K562 (cell line): ENCODE measurements around the gene CAV1. TPM values are rescaled to one million over a fixed set of nuclear protein-coding genes. Genes with fewer than 3 reads are reported as not detected.
A peak's percentile ranks its signal among the peaks of the same experiment; 100 is the strongest.

Experiments used
- FOXK2 ChIP-seq, 2 experiments: fragments of 450-650 bp; IDR thresholded peaks in 1 of 2; conservative IDR thresholded peaks in 1 of 2; 2 replicates each; pipeline ENCODE4 v1.6.1; 2016; ENCODE audit warnings: low read depth in 2 of 2, mild to moderate bottlenecking in 1 of 2
- GABPA ChIP-seq: fragments of 200-800 bp; sonication (Bioruptor generic); conservative IDR thresholded peaks from 2 replicates; pipeline ENCODE4 v1.6.1; 2016; ENCODE audit warnings: low read depth, missing genetic modification characterization, missing compliant biosample characterization
- IRF2 ChIP-seq: sonication (generic); formaldehyde crosslinking; IDR thresholded peaks from 2 replicates; pipeline ENCODE4 v1.8.1; 2022; ENCODE audit warnings: mild to moderate bottlenecking, missing genetic modification reagents
- MBD2 ChIP-seq: sonication (generic); IDR thresholded peaks from 2 replicates; pipeline ENCODE4 v1.6.1; 2016; ENCODE audit warnings: low read depth, borderline replicate concordance
- NR2C1 ChIP-seq, 2 experiments: fragments of 450-650 bp; IDR thresholded peaks; 2 replicates each; pipeline ENCODE4 v1.6.1; 2017; ENCODE audit warnings: mild to moderate bottlenecking in 2 of 2, antibody characterized with exemption in 1 of 2, inconsistent platforms in 1 of 2, missing compliant biosample characterization in 1 of 2, missing genetic modification characterization in 1 of 2
- NUFIP1 ChIP-seq: fragments of 450-650 bp; IDR thresholded peaks from 2 replicates; pipeline ENCODE4 v1.6.1; 2018; ENCODE audit not compliant: partially characterized antibody
- RFX7 ChIP-seq: fragments of 250-450 bp; sonication (Bioruptor Pico); IDR thresholded peaks from 2 replicates; pipeline ENCODE4 v1.5.1; 2021; ENCODE audit warnings: mild to moderate bottlenecking
- RNF2 ChIP-seq: sonication (generic); IDR thresholded peaks from 2 replicates; pipeline ENCODE4 v1.6.1; 2016
- SRF ChIP-seq, 2 experiments: fragments of 250-450, 450-650 bp in 1 of 2; sonication (Bioruptor Pico) in 1 of 2; sonication (generic) in 1 of 2; formaldehyde crosslinking; IDR thresholded peaks; 2 replicates each; pipeline versions ENCODE4 v1.5.0 to v1.5.1; 2020 to 2022; ENCODE audit warnings: mild to moderate bottlenecking in 1 of 2, missing genetic modification reagents in 1 of 2
- TEAD1 ChIP-seq, 2 experiments: fragments of 450-650 bp in 1 of 2; sonication (generic) in 1 of 2; formaldehyde crosslinking; IDR thresholded peaks; 2 replicates each; pipeline versions ENCODE4 v1.4.0 to v1.8.0; 2020 to 2022; ENCODE audit warnings: mild to moderate bottlenecking in 2 of 2, missing genetic modification reagents in 1 of 2
- XRCC5 ChIP-seq: fragments of 200-400 bp; formaldehyde crosslinking; IDR thresholded peaks from 2 replicates; pipeline ENCODE4 v1.6.1; 2017; ENCODE audit warnings: low read depth, mild to moderate bottlenecking, low read length
- ZNF175 ChIP-seq: fragments of 200-800 bp; sonication (Bioruptor generic); IDR thresholded peaks from 2 replicates; pipeline ENCODE4 v1.6.1; 2016; ENCODE audit warnings: low read depth, mild to moderate bottlenecking, missing genetic modification characterization, missing compliant biosample characterization
- ZNF217 ChIP-seq: sonication (generic); formaldehyde crosslinking; IDR thresholded peaks from 2 replicates; pipeline ENCODE4 v1.8.0; 2022; ENCODE audit warnings: mild to moderate bottlenecking, missing genetic modification reagents
- ZNF764 ChIP-seq: fragments of 250-450 bp; sonication (Bioruptor Pico); IDR thresholded peaks from 2 replicates; pipeline ENCODE4 v1.4.0; 2020; ENCODE audit warnings: low read depth, mild to moderate bottlenecking, moderate library complexity
- polyA plus RNA-seq, 8 experiments: library from polyadenylated mRNA; depleted of rRNA in 4 of 8; stranded (reverse) in 5 of 8; unstranded in 3 of 8; fragments of >200 nt; fragmentation: Nextera tagmentation in 2 of 8; fragmentation: Illumina TruSeq in 1 of 8; extraction: Ambion mirVana in 2 of 8; extraction: Trizol in 1 of 8; gene quantifications; 2 replicates each; pipeline versions ENCODE4 v1.2.1 to v1.2.3, GENCODE V29; 2011 to 2014; ENCODE audit warnings: inconsistent platforms in 1 of 8, missing spikeins in 1 of 8
- total RNA-seq, 7 experiments: library from RNA; depleted of rRNA in 6 of 7; stranded (reverse); fragments of >200 nt in 6 of 7; fragmentation: Illumina TruSeq in 2 of 7; extraction: Trizol in 2 of 7; gene quantifications; 2 replicates each; pipeline versions ENCODE4 v1.2.1 to v1.2.3, GENCODE V29; 2011 to 2021; ENCODE audit warnings: low replicate concordance in 1 of 7
- TF ChIP-seq, protein P1 (sequence below): fragments of 450-650 bp; IDR thresholded peaks from 2 replicates; pipeline ENCODE4 v1.6.1; 2016; ENCODE audit warnings: low read depth, mild to moderate bottlenecking, moderate library complexity
- TF ChIP-seq, protein P2 (sequence below): sonication (generic); formaldehyde crosslinking; IDR thresholded peaks from 2 replicates; pipeline ENCODE4 v1.8.0; 2022; ENCODE audit warnings: mild to moderate bottlenecking, missing genetic modification reagents

The CAV1 gene
- total and polyA plus RNA-seq, 9 of the 15 experiments (the other 6 are each of a cell fraction or from before 2014, with no cell fraction given) = 0.08 to 1.5 (median 0.63) TPM

- TF ChIP-seq NUFIP1 = peak; percentile 10
- TF ChIP-seq ZNF175 = 0 out of 2 replicates have a peak, but pooled peaks have one; percentile 56
- TF ChIP-seq RNF2 = peak; percentile 67
- no peak for TF ChIP-seq GABPA
- TF ChIP-seq XRCC5 = 0 out of 2 replicates have a peak, but pooled peaks have one; percentile 39
- TF ChIP-seq MBD2 = no peak
- no peak; a peak in 1 of 4 replicates for TF ChIP-seq SRF (CRISPR knock-in tag; IDR thresholded peaks at IDR 0.05)
- TF ChIP-seq RFX7 (CRISPR knock-in tag) = 0 out of 2 replicates have a peak, but pooled peaks have one; percentile 26
- no peak for TF ChIP-seq ZNF217 (CRISPR knock-in tag)
- TF ChIP-seq ZNF764 (CRISPR knock-in tag) = no peak
- TF ChIP-seq NR2C1 (IDR thresholded peaks at IDR 0.05) = no peak
- no peak; the same call in 1 of the 2 replicates for TF ChIP-seq NR2C1 (tag; IDR thresholded peaks at IDR 0.05)
- TF ChIP-seq TEAD1 (CRISPR knock-in tag; IDR thresholded peaks at IDR 0.05) = 0 out of 4 replicates have a peak, but pooled peaks of 1 of the 2 experiments have one; percentile 59
- TF ChIP-seq, protein P1, sequence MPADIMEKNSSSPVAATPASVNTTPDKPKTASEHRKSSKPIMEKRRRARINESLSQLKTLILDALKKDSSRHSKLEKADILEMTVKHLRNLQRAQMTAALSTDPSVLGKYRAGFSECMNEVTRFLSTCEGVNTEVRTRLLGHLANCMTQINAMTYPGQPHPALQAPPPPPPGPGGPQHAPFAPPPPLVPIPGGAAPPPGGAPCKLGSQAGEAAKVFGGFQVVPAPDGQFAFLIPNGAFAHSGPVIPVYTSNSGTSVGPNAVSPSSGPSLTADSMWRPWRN = 0 out of 2 replicates have a peak, but pooled peaks have one; percentile 25
- TF ChIP-seq, protein P2, sequence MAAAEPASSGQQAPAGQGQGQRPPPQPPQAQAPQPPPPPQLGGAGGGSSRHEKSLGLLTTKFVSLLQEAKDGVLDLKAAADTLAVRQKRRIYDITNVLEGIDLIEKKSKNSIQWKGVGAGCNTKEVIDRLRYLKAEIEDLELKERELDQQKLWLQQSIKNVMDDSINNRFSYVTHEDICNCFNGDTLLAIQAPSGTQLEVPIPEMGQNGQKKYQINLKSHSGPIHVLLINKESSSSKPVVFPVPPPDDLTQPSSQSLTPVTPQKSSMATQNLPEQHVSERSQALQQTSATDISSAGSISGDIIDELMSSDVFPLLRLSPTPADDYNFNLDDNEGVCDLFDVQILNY = no peak
- 0 out of 2 replicates have a peak, but pooled peaks have one; percentile 30 for TF ChIP-seq IRF2 (CRISPR knock-in tag)
- TF ChIP-seq FOXK2 (conservative IDR thresholded peaks at IDR 0.05 in 1 of 2, IDR thresholded peaks at IDR 0.05 in 1 of 2; ENCODE audit: low read depth in 2 of 2) = peak; percentile 92 to 94
Observed at GRCh38 chr7:116511552-116512519, 13.0 kb upstream of the CAV1 start (continued).
